OCI-LY1 (cell line): ENCODE measurements around the gene FCER1A.

ENCODE experiments used
- H2AFZ ChIP-seq: fragments of 200-600 bp; sonication (generic), shearing (Covaris generic); 2 replicates; pipeline ENCODE4 v1.6.0; 2014; ENCODE audit warnings: antibody characterized with exemption, mild to moderate bottlenecking, low read length
- H3F3A ChIP-seq: fragments of 200-600 bp; sonication (generic), shearing (Covaris generic); 2 replicates; pipeline ENCODE4 v1.6.0; 2014; ENCODE audit warnings: mild to moderate bottlenecking, antibody characterized with exemption, low read length, moderate library complexity; ENCODE audit not compliant: insufficient read depth
- H3K27ac ChIP-seq: fragments of 200-600 bp; sonication (generic); 2 replicates; pipeline ENCODE4 v1.5.1; 2014; ENCODE audit warnings: low read length, mixed run types, mild to moderate bottlenecking, low read depth; ENCODE audit not compliant: poor library complexity, severe bottlenecking
- H3K27me3 ChIP-seq: fragments of 200-600 bp; sonication (generic); 2 replicates; pipeline ENCODE4 v1.6.0; 2014; ENCODE audit warnings: antibody characterized with exemption, mild to moderate bottlenecking, low read length, moderate library complexity; ENCODE audit not compliant: insufficient read depth
- H3K36me3 ChIP-seq: fragments of 200-600 bp; sonication (generic); 2 replicates; pipeline ENCODE4 v1.6.1; 2014; ENCODE audit warnings: mild to moderate bottlenecking, antibody characterized with exemption, low read length, moderate library complexity, mixed read lengths; ENCODE audit not compliant: insufficient read depth
- H3K4me1 ChIP-seq: fragments of 200-600 bp; sonication (generic); 2 replicates; pipeline ENCODE4 v1.5.1; 2014; ENCODE audit warnings: mild to moderate bottlenecking, low read length, moderate library complexity; ENCODE audit not compliant: insufficient read depth, severe bottlenecking
- H3K4me2 ChIP-seq: fragments of 200-600 bp; sonication (generic), shearing (Covaris generic); 2 replicates; pipeline ENCODE4 v1.6.1; 2014; ENCODE audit warnings: low read length
- H3K4me3 ChIP-seq: fragments of 200-600 bp; sonication (generic); 2 replicates; pipeline ENCODE4 v1.5.1; 2014; ENCODE audit warnings: low read length, low read depth, mild to moderate bottlenecking, mixed read lengths; ENCODE audit not compliant: poor library complexity, severe bottlenecking
- H3K79me2 ChIP-seq: fragments of 200-600 bp; shearing (Covaris generic); 2 replicates; pipeline ENCODE4 v1.6.1; 2016; ENCODE audit warnings: mixed run types, low read length, mixed read lengths; ENCODE audit not compliant: insufficient read depth
- H3K9ac ChIP-seq: fragments of 200-600 bp; sonication (generic), shearing (Covaris generic); 2 replicates; pipeline ENCODE4 v1.6.1; 2014; ENCODE audit warnings: mild to moderate bottlenecking, low read length, mixed read lengths
- H3K9me2 ChIP-seq: fragments of 200-600 bp; sonication (generic), shearing (Covaris generic); 2 replicates; pipeline ENCODE4 v1.6.1; 2014; ENCODE audit warnings: low read depth, mild to moderate bottlenecking, low read length, mixed read lengths
- H3K9me3 ChIP-seq: fragments of 200-600 bp; shearing (Covaris generic); 2 replicates; pipeline ENCODE4 v1.6.1; 2014; ENCODE audit warnings: low read length, mixed read lengths
- H4K20me1 ChIP-seq: fragments of 200-600 bp; sonication (generic), shearing (Covaris generic); 2 replicates; pipeline ENCODE4 v1.6.0; 2016; ENCODE audit warnings: mild to moderate bottlenecking, low read length; ENCODE audit not compliant: insufficient read depth
- CTCF ChIP-seq: fragments of 200-600 bp; sonication (generic), shearing (Covaris generic); IDR thresholded peaks from 2 replicates; pipeline ENCODE4 v1.5.1; 2017; ENCODE audit warnings: mild to moderate bottlenecking, antibody characterized with exemption, low read length, moderate library complexity, mixed read lengths
- EZH2 ChIP-seq: fragments of 200-600 bp; sonication (generic), shearing (Covaris generic); IDR thresholded peaks from 2 replicates; pipeline ENCODE4 v1.8.0; 2017; ENCODE audit warnings: borderline replicate concordance, mixed run types, mild to moderate bottlenecking, antibody characterized with exemption, low read length, moderate library complexity, mixed read lengths

The FCER1A gene

GRCh38 chr1:159291424-159291823 lies 10.7 kb upstream of the FCER1A start:
- H3K4me2 ChIP-seq: no peak overlapping the region
- H3K79me2 ChIP-seq: no peaks in the 10 kb centered on the region
- TF ChIP-seq CTCF (no peak), EZH2 (no peak)

GRCh38 chr1:159296706-159297375 lies 5.3 kb upstream of the FCER1A start:
- H3K4me2 ChIP-seq: no peak overlapping the region
- no peaks in the 10 kb centered on the region for H4K20me1 ChIP-seq
- no peaks in the 10 kb centered on the region for H3K27me3 ChIP-seq
- H3K9ac ChIP-seq: no peak overlapping the region
- no peaks in the 10 kb centered on the region for H3K9me3 ChIP-seq
- no peaks in the 10 kb centered on the region for H3K9me2 ChIP-seq
- no peak overlapping the region for H3K4me3 ChIP-seq
- no peaks in the 10 kb centered on the region for H3K4me1 ChIP-seq
- H3K79me2 ChIP-seq: no peaks in the 10 kb centered on the region
- H3K27ac ChIP-seq: no peak overlapping the region
- no peak overlapping the region for H2AFZ ChIP-seq
- H3K36me3 ChIP-seq: no peaks in the 10 kb centered on the region
- TF ChIP-seq CTCF (no peak), EZH2 (no peak)
- H3F3A ChIP-seq: no peaks in the 10 kb centered on the region

More at GRCh38 chr1:159291424-159291823, 10.7 kb upstream of the FCER1A start:
- H3K4me1 ChIP-seq: no peaks in the 10 kb centered on the region
- no peak overlapping the region for H3K27ac ChIP-seq
- no peaks in the 10 kb centered on the region for H3K9me2 ChIP-seq
- H3K27me3 ChIP-seq: no peaks in the 10 kb centered on the region
- H4K20me1 ChIP-seq: no peaks in the 10 kb centered on the region
- H3K4me3 ChIP-seq: no peak overlapping the region
- H3K9ac ChIP-seq: no peak overlapping the region
- no peaks in the 10 kb centered on the region for H3K36me3 ChIP-seq
- H3F3A ChIP-seq: no peaks in the 10 kb centered on the region
- H2AFZ ChIP-seq: no peak overlapping the region
- H3K9me3 ChIP-seq: no peaks in the 10 kb centered on the region

- H3K27me3 ChIP-seq: no peaks in the 10 kb centered on the region
These were observed 2.0 kb upstream of the FCER1A start for GRCh38 chr1:159300146-159300545.

More at GRCh38 chr1:159300146-159300545, 2.0 kb upstream of the FCER1A start:
- TF ChIP-seq CTCF (no peak), EZH2 (no peak)
- no peaks in the 10 kb centered on the region for H3K9me2 ChIP-seq
- H3K9ac ChIP-seq: no peak overlapping the region
- no peak overlapping the region for H2AFZ ChIP-seq
- H3K27ac ChIP-seq: no peak overlapping the region
- no peaks in the 10 kb centered on the region for H4K20me1 ChIP-seq
- H3K79me2 ChIP-seq: no peaks in the 10 kb centered on the region
- no peaks in the 10 kb centered on the region for H3K36me3 ChIP-seq
- H3K4me1 ChIP-seq: no peaks in the 10 kb centered on the region
- no peaks in the 10 kb centered on the region for H3F3A ChIP-seq
- no peak overlapping the region for H3K4me2 ChIP-seq
- no peaks in the 10 kb centered on the region for H3K9me3 ChIP-seq
- H3K4me3 ChIP-seq: no peak overlapping the region
